Renal cortex interstitium (tissue), 15 donors: Measurements from ENCODE around the gene SLC41A3. TPM values are rescaled to one million over a fixed set of nuclear protein-coding genes. Genes with fewer than 3 reads are reported as not detected.

Source experiments
- DNase-seq, 11 donors: peaks; one replicate each; pipeline ENCODE4 v3.0.0-alpha.2; 2013; ENCODE audit warnings: low read depth in 9 of 11, low spot score in 4 of 11; ENCODE audit errors: extremely low read depth in 1 of 11
- long read RNA-seq, 16 experiments: transcript quantifications; one replicate each; lab custom pipeline, GENCODE V29; 2026
- polyA plus RNA-seq, 3 donors: library from polyadenylated mRNA; unstranded; fragments of 120-200 nt; gene quantifications; one replicate each; pipeline ENCODE4 v1.2.1, GENCODE V29; 2013; ENCODE audit not compliant: insufficient read length in 3 of 3

Gene SLC41A3
- 10 to 100 TPM; 72.5 to 78.3 (median 74.3) TPM for polyA plus RNA-seq
- long read RNA-seq, donor 1, transcript SLC41A3-203 (11 exons, 2,169 nt): major isoform, 5 of 13 reads
- long read RNA-seq, donor 1, partial matches to known transcripts: 0 of 13 reads
- long read RNA-seq, donor 1, other reads (novel, unspliced or antisense): 0 of 13 reads
- long read RNA-seq, donor 2, transcript SLC41A3-203 (11 exons, 2,169 nt): major isoform, 5 of 8 reads
- long read RNA-seq, donor 2, partial matches to known transcripts: 0 of 8 reads
- long read RNA-seq, donor 2, other reads (novel, unspliced or antisense): 0 of 8 reads
- long read RNA-seq, donor 3, transcript SLC41A3-203 (11 exons, 2,169 nt): minor isoform, 9 of 24 reads
- long read RNA-seq, donor 3, transcript SLC41A3-208 (6 exons, 2,351 nt): major isoform, 10 of 24 reads
- long read RNA-seq, donor 3, partial matches to known transcripts: 0 of 24 reads
- long read RNA-seq, donor 3, other reads (novel, unspliced or antisense): 0 of 24 reads
- long read RNA-seq, donor 4, transcript SLC41A3-203 (11 exons, 2,169 nt): major isoform, 9 of 21 reads
- long read RNA-seq, donor 4, transcript SLC41A3-208 (6 exons, 2,351 nt): minor isoform, 5 of 21 reads
- long read RNA-seq, donor 4, partial matches to known transcripts: 5 of 21 reads
- long read RNA-seq, donor 4, other reads (novel, unspliced or antisense): 0 of 21 reads
- long read RNA-seq, donor 5: 0 reads
- long read RNA-seq, donor 6, partial matches to known transcripts: 7 of 17 reads
- long read RNA-seq, donor 6, other reads (novel, unspliced or antisense): 0 of 17 reads
- long read RNA-seq, donor 7, transcript SLC41A3-216 (7 exons, 3,828 nt): minor isoform, 7 of 34 reads
- long read RNA-seq, donor 7, transcript SLC41A3-203 (11 exons, 2,169 nt): major isoform, 10 of 34 reads
- long read RNA-seq, donor 7, transcript SLC41A3-208 (6 exons, 2,351 nt): minor isoform, 8 of 34 reads
- long read RNA-seq, donor 7, partial matches to known transcripts: 5 of 34 reads
- long read RNA-seq, donor 7, other reads (novel, unspliced or antisense): 0 of 34 reads
- long read RNA-seq, donor 8, transcript SLC41A3-203 (11 exons, 2,169 nt): major isoform, 17 of 33 reads
- long read RNA-seq, donor 8, partial matches to known transcripts: 6 of 33 reads
- long read RNA-seq, donor 8, other reads (novel, unspliced or antisense): 0 of 33 reads
- long read RNA-seq, donor 9, transcript SLC41A3-203 (11 exons, 2,169 nt): minor isoform, 9 of 45 reads
- long read RNA-seq, donor 9, transcript SLC41A3-208 (6 exons, 2,351 nt): major isoform, 12 of 45 reads
- long read RNA-seq, donor 9, partial matches to known transcripts: 18 of 45 reads
- long read RNA-seq, donor 9, other reads (novel, unspliced or antisense): 0 of 45 reads
- long read RNA-seq, donor 10, transcript SLC41A3-208 (6 exons, 2,351 nt): minor isoform, 6 of 21 reads
- long read RNA-seq, donor 10, transcript SLC41A3-203 (11 exons, 2,169 nt): major isoform, 8 of 21 reads
- long read RNA-seq, donor 10, partial matches to known transcripts: 0 of 21 reads
- long read RNA-seq, donor 10, other reads (novel, unspliced or antisense): 0 of 21 reads
- long read RNA-seq, donor 11, transcript SLC41A3-208 (6 exons, 2,351 nt): major isoform, 14 of 32 reads
- long read RNA-seq, donor 11, transcript SLC41A3-203 (11 exons, 2,169 nt): minor isoform, 8 of 32 reads
- long read RNA-seq, donor 11, partial matches to known transcripts: 6 of 32 reads
- long read RNA-seq, donor 11, other reads (novel, unspliced or antisense): 0 of 32 reads
- long read RNA-seq, donor 12, partial matches to known transcripts: 0 of 7 reads
- long read RNA-seq, donor 12, other reads (novel, unspliced or antisense): 0 of 7 reads
- long read RNA-seq, donor 13, transcript SLC41A3-208 (6 exons, 2,351 nt): minor isoform, 6 of 27 reads
- long read RNA-seq, donor 13, transcript SLC41A3-203 (11 exons, 2,169 nt): major isoform, 8 of 27 reads
- long read RNA-seq, donor 13, partial matches to known transcripts: 8 of 27 reads
- long read RNA-seq, donor 13, other reads (novel, unspliced or antisense): 0 of 27 reads
- long read RNA-seq, donor 14, transcript SLC41A3-203 (11 exons, 2,169 nt): major isoform, 8 of 19 reads
- long read RNA-seq, donor 14, partial matches to known transcripts: 5 of 19 reads
- long read RNA-seq, donor 14, other reads (novel, unspliced or antisense): 0 of 19 reads
- long read RNA-seq, donor 15, partial matches to known transcripts: 0 of 9 reads
- long read RNA-seq, donor 15, other reads (novel, unspliced or antisense): 0 of 9 reads
- long read RNA-seq, donor 16, transcript SLC41A3-216 (7 exons, 3,828 nt): minor isoform, 10 of 72 reads
- long read RNA-seq, donor 16, transcript SLC41A3-203 (11 exons, 2,169 nt): minor isoform, 20 of 72 reads
- long read RNA-seq, donor 16, transcript SLC41A3-208 (6 exons, 2,351 nt): major isoform, 37 of 72 reads
- long read RNA-seq, donor 16, partial matches to known transcripts: 0 of 72 reads
- long read RNA-seq, donor 16, other reads (novel, unspliced or antisense): 0 of 72 reads

GRCh38 chr3:126083913-126084767, at the start of gene SLC41A3:
SLC41A3 (minus strand) TSS chr3:126084124; CDS start chr3:126068219, 15,905 bp downstream.
- DNase-seq: peak; percentile 58 to 80 (median 69)

- DNase-seq: no peak
These were observed 49.7 kb upstream of the SLC41A3 start for GRCh38 chr3:126133606-126134005.

GRCh38 chr3:126132751-126133511, 49.0 kb upstream of the SLC41A3 start:
- DNase-seq: peak in 9 of 11 donors; percentile 10 to 46 (median 26)

- no peak for DNase-seq
These were observed 48.2 kb upstream of the SLC41A3 start for GRCh38 chr3:126131881-126132750.

- DNase-seq: no peak
These were observed 47.2 kb upstream of the SLC41A3 start for GRCh38 chr3:126130981-126131745.

GRCh38 chr3:126130081-126130855, 46.3 kb upstream of the SLC41A3 start:
- DNase-seq: no peak

- DNase-seq: no peak
These were observed 45.5 kb upstream of the SLC41A3 start for GRCh38 chr3:126129398-126129891.

GRCh38 chr3:126128504-126129397, 44.8 kb upstream of the SLC41A3 start:
- DNase-seq: no peak

- no peak for DNase-seq
These were observed 44.0 kb upstream of the SLC41A3 start for GRCh38 chr3:126127904-126128303.

GRCh38 chr3:126127452-126127851, 43.5 kb upstream of the SLC41A3 start:
- no peak for DNase-seq

- DNase-seq: no peak
These were observed 43.0 kb upstream of the SLC41A3 start for GRCh38 chr3:126126811-126127431.
